GF-D8 (cell line): ENCODE results near the gene RNF126.
A peak's percentile ranks its signal among the peaks of the same experiment; 100 is the strongest.
"Not testable (repeated sequence)": the region's sequence is repeated elsewhere in the genome, so short reads cannot be mapped to it uniquely, and the experiment has no call there.

Experiments used
- DNase-seq: peaks from one replicate; lab custom pipeline; 2025; lab: John Stamatoyannopoulos, UW

The RNF126 gene

GRCh38 chr19:662962-663681 is at the start of gene RNF126:
Gene RNF126 (minus strand): TSS chr19:663214. CDS start chr19:663121, 93 bp downstream.
- DNase-seq: peak; percentile 84

- DNase-seq: no peak
Measured at GRCh38 chr19:711254-711653, 48.2 kb upstream of the RNF126 start.

- DNase-seq: no peak
Measured at GRCh38 chr19:710767-711166, 47.8 kb upstream of the RNF126 start.

GRCh38 chr19:709965-710571 is 47.1 kb upstream of the RNF126 start:
- DNase-seq: no peak

- no peak for DNase-seq
Measured at GRCh38 chr19:709196-709964, 46.4 kb upstream of the RNF126 start.

- DNase-seq: no peak
Measured at GRCh38 chr19:708154-709143, 45.4 kb upstream of the RNF126 start, which contains the start of gene PALM. Gene PALM (plus strand): TSS chr19:708935. CDS start chr19:709147, 212 bp downstream.

GRCh38 chr19:704447-704741 is 41.4 kb upstream of the RNF126 start:
- no peak for DNase-seq

- peak; percentile 95 for DNase-seq
Measured at GRCh38 chr19:703651-704446, 40.8 kb upstream of the RNF126 start.

GRCh38 chr19:703329-703650 is 40.3 kb upstream of the RNF126 start:
- DNase-seq: no peak

- not testable (repeated sequence) for DNase-seq
Measured at GRCh38 chr19:702847-703246, 39.8 kb upstream of the RNF126 start.

GRCh38 chr19:699885-700284 is 36.9 kb upstream of the RNF126 start:
- peak; percentile 74 for DNase-seq

- DNase-seq: not testable (repeated sequence)
Measured at GRCh38 chr19:698529-698928, 35.5 kb upstream of the RNF126 start.

GRCh38 chr19:695352-695949 is 32.4 kb upstream of the RNF126 start, which contains the start of gene PRSS57:
Gene PRSS57 (minus strand): TSS chr19:695452. CDS start chr19:695430, 22 bp downstream.
- DNase-seq: peak; percentile 76

GRCh38 chr19:694481-695351 is 31.7 kb upstream of the RNF126 start:
- no peak for DNase-seq

- DNase-seq: no peak
Measured at GRCh38 chr19:690203-690602, 27.2 kb upstream of the RNF126 start.

GRCh38 chr19:688992-689391 is 26.0 kb upstream of the RNF126 start:
- DNase-seq: no peak

GRCh38 chr19:688214-688613 is 25.2 kb upstream of the RNF126 start:
- DNase-seq: no peak

- DNase-seq: no peak
Measured at GRCh38 chr19:687569-688166, 24.7 kb upstream of the RNF126 start.

GRCh38 chr19:686589-687297 is 23.7 kb upstream of the RNF126 start:
- no peak for DNase-seq
